Type B pancreatic cell (in vitro differentiated cells): Measurements from ENCODE around the gene ATR. TPM values are rescaled to one million over a fixed set of nuclear protein-coding genes. Genes with fewer than 3 reads are reported as not detected.
"Not testable (repeated sequence)": the region's sequence is repeated elsewhere in the genome, so short reads cannot be mapped to it uniquely, and the experiment has no call there.

ENCODE experiments used
- DNase-seq: peaks from one replicate; pipeline ENCODE4 v3.0.0; 2021; ENCODE audit warnings: mixed read lengths; ENCODE audit not compliant: unreplicated experiment; ENCODE audit errors: extremely low spot score
- H3K27ac Mint-ChIP-seq: 2 replicates; pipeline ENCODE4 v1.8.0; 2021; ENCODE audit warnings: mild to moderate bottlenecking, mixed read lengths
- H3K27me3 Mint-ChIP-seq: 2 replicates; pipeline ENCODE4 v1.8.0; 2021; ENCODE audit warnings: mixed read lengths
- H3K36me3 Mint-ChIP-seq: 2 replicates; pipeline ENCODE4 v1.8.0; 2021; ENCODE audit warnings: mixed read lengths
- H3K4me1 Mint-ChIP-seq: one replicate; pipeline ENCODE4 v1.8.0; 2021; ENCODE audit warnings: mixed read lengths; ENCODE audit not compliant: unreplicated experiment
- H3K4me3 Mint-ChIP-seq: 2 replicates; pipeline ENCODE4 v1.8.0; 2021; ENCODE audit warnings: mild to moderate bottlenecking, mixed read lengths
- H3K9me3 Mint-ChIP-seq: 2 replicates; pipeline ENCODE4 v1.8.0; 2021; ENCODE audit warnings: mixed read lengths
- CTCF ChIP-seq: fragments of 200-600 bp; sonication (generic); conservative IDR thresholded peaks from 2 replicates; pipeline ENCODE4 v1.5.0; 2021; ENCODE audit warnings: antibody characterized with exemption, mild to moderate bottlenecking
- total RNA-seq: library from RNA; stranded (reverse); gene quantifications from 2 replicates; pipeline ENCODE4 v1.2.1, GENCODE V29; 2021; ENCODE audit warnings: low replicate concordance

The ATR gene
- total RNA-seq, 1 donor from 2014 or later = 30.0 TPM

DNA sequence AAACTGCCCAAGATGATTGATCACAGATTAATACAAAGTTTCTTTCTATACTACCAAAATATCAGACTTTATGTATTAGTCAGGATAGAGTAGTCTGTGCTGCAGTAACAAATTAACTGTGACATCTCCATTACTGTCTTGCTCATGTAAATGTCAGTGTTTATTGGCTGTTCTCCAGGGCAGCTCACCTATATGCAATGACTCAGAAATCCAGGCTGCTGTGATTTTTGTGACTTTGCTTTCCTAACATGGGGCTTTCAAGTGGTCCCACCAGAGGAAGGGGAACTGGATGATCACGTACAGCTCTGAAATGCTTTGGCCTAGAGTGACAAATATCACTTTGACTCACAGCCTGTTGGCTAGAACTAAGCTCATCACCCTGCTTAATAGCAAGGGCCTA lies 30.6 kb upstream of the ATR start:
- no peaks in the 10 kb centered on the region for H3K27me3 Mint-ChIP-seq
- H3K4me1 Mint-ChIP-seq = no peaks in the 10 kb centered on the region
- no peaks in the 10 kb centered on the region for H3K36me3 Mint-ChIP-seq
- no peak for TF ChIP-seq CTCF
- no peak overlapping the region for H3K27ac Mint-ChIP-seq
- no peaks in the 10 kb centered on the region for H3K9me3 Mint-ChIP-seq
- DNase-seq = no peak
- no peak overlapping the region for H3K4me3 Mint-ChIP-seq

DNA sequence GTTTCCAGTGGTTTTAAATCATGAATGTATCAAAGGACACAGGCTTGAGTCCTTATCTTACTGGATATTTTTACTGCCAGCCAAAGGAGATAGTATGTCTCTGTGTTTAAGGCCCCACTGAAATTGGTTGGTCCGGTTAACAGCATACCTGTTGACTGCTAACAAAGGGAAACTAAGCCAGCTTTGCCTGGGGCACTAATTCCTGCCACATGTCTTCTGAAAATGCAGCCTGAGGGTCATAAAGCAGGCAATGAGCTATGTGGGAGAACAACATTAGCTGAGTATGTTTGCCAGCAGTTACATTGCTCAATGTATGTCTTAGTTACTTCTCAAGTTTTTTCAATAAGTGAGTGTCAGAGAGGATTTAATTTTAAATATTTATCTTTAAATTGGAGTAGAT lies 30.1 kb upstream of the ATR start:
- Mint-ChIP-seq H3K4me3 (no peak overlapping the region), H3K27ac (no peak overlapping the region), H3K36me3 (no peaks in the 10 kb centered on the region), H3K9me3 (no peaks in the 10 kb centered on the region), H3K27me3 (no peaks in the 10 kb centered on the region), H3K4me1 (no peaks in the 10 kb centered on the region)
- DNase-seq = no peak
- TF ChIP-seq CTCF = no peak

DNA sequence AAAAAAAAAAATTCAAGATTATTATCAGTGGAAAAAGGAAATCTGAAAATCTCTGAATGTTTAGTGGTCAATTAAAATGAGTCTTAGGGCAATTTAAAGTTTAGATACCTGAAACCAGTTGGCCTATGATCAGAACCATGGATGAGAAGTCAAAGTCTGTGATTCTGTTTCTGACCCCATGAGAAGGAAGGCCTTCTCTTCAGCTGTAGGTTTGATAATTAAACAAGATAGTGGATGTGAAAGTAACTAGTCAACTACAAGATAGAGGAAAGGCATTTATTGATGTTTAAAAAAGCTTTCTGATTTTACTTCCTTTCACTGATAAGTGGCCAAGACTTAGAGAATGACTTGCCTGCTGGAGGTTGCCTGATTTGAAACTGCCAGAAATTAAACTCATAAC lies 26.4 kb upstream of the ATR start:
- no peak for DNase-seq
- Mint-ChIP-seq H3K4me3 (no peak overlapping the region), H3K27ac (no peak overlapping the region), H3K4me1 (no peaks in the 10 kb centered on the region), H3K36me3 (peaks cover 6% of the 10 kb centered on the region), H3K9me3 (no peaks in the 10 kb centered on the region), H3K27me3 (no peaks in the 10 kb centered on the region)
- no peak for TF ChIP-seq CTCF

- not testable (repeated sequence) for H3K4me1 Mint-ChIP-seq, H3K36me3 Mint-ChIP-seq, DNase-seq, H3K4me3 Mint-ChIP-seq, H3K9me3 Mint-ChIP-seq, H3K27me3 Mint-ChIP-seq, H3K27ac Mint-ChIP-seq
Measured at GRCh38 chr3:142603386-142603705, 24.8 kb upstream of the ATR start.

DNA sequence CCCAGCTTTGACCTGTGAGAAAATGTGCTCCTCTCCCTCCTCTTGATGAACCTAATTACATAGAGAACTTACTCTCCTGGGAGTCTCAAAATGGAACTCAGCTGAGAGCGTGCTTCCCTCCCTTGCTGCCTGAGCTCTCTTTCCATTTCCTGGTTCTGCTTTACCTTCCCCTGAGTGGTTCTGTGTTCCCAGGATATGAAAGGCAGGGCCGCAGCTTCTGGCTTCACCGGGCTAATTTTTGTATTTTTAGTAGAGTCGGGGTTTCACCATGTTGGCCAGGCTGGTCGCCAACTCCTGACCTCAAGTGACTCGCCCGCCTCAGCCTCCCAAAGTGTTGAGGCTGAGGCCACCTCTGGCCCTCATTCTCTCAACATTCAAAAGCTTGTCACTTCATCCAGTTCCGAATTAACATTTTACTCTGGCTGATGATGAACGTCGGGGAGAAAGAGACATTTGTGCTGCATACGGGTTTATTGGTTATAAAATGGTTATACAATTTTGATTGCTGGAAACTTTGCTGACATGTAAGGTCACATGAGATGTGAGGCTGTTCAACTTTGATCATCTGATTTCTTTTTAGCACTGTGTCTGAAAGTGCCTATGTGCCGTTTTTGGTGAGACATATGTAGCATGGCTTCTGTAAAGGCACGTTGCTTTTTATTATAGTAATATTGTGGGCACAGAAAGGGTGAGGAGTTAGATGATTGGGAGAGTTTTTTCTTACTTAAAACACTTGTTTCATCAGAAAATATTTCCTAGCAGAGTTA lies 24.3 kb upstream of the ATR start:
- no peak for TF ChIP-seq CTCF

GRCh38 chr3:142601713-142602112 lies 23.2 kb upstream of the ATR start:
- no peak for TF ChIP-seq CTCF
- no peak for DNase-seq
- peaks cover 10% of the 10 kb centered on the region for H3K36me3 Mint-ChIP-seq
- H3K9me3 Mint-ChIP-seq = no peaks in the 10 kb centered on the region
- no peak overlapping the region for H3K27ac Mint-ChIP-seq
- H3K27me3 Mint-ChIP-seq = peaks cover 5% of the 10 kb centered on the region
- H3K4me1 Mint-ChIP-seq = peaks cover 9% of the 10 kb centered on the region
- H3K4me3 Mint-ChIP-seq = no peak overlapping the region

More for the DNA sequence above, 24.3 kb upstream of the ATR start:
- no peaks in the 10 kb centered on the region for H3K9me3 Mint-ChIP-seq
- H3K4me3 Mint-ChIP-seq = no peak overlapping the region
- peaks cover 2% of the 10 kb centered on the region for H3K4me1 Mint-ChIP-seq
- H3K36me3 Mint-ChIP-seq = peaks cover 10% of the 10 kb centered on the region
- H3K27ac Mint-ChIP-seq = peak overlapping the region; percentile 4
- DNase-seq = no peak
- H3K27me3 Mint-ChIP-seq = no peaks in the 10 kb centered on the region
